Ramos (cell line): ENCODE results near the gene MAU2.

Experiments
- in situ Hi-C: fragments of 300-500 bp; cut with MboI; formaldehyde crosslinking; loops from one replicate; pipeline ENCODE4 v1.14.3; 2022; ENCODE audit warnings: low sequenced_read_pairs; ENCODE audit not compliant: unreplicated experiment

MAU2 gene, protein sequence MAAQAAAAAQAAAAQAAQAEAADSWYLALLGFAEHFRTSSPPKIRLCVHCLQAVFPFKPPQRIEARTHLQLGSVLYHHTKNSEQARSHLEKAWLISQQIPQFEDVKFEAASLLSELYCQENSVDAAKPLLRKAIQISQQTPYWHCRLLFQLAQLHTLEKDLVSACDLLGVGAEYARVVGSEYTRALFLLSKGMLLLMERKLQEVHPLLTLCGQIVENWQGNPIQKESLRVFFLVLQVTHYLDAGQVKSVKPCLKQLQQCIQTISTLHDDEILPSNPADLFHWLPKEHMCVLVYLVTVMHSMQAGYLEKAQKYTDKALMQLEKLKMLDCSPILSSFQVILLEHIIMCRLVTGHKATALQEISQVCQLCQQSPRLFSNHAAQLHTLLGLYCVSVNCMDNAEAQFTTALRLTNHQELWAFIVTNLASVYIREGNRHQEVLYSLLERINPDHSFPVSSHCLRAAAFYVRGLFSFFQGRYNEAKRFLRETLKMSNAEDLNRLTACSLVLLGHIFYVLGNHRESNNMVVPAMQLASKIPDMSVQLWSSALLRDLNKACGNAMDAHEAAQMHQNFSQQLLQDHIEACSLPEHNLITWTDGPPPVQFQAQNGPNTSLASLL

DNA sequence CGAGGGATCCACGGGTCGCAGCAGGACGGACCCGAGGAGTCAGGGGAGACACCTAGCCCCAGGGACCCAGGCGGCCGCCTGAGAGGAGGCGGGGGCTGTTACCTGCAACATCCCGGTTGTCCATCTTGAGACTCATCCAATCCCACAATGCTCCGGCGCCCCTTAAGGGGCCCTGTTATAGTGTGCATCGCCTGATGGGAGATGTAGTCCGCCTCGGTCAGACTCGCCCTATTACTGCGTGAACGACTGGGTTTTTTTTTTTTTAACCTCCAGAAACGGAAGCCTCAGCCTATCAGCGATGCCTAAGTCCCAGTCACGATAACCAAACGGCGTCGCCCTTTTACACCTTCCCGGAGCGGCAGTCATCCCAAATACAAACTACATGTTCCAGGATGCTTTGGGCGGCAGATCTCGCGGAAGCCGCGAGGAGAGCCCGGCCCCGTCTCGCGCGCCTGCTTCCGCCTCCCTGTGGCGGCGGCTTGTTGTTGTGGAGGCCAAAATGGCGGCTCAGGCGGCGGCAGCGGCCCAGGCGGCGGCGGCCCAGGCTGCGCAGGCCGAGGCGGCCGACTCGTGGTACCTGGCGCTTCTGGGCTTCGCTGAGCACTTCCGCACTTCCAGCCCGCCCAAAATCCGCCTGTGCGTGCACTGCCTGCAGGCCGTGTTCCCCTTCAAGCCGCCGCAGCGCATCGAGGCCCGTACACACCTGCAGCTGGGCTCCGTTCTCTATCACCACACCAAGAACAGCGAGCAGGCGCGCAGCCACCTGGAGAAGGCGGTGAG lies at the start of gene MAU2, which contains the start of gene SUGP1:
Gene MAU2 (plus strand): TSS at position 469 of the 780 bp plus-strand sequence. CDS start 31 bp downstream, at position 500.
Gene SUGP1 (minus strand): TSS at position 149 of the 780 bp plus-strand sequence. CDS start 13 bp downstream, at position 136.
- in situ Hi-C loops = no loop called here

DNA sequence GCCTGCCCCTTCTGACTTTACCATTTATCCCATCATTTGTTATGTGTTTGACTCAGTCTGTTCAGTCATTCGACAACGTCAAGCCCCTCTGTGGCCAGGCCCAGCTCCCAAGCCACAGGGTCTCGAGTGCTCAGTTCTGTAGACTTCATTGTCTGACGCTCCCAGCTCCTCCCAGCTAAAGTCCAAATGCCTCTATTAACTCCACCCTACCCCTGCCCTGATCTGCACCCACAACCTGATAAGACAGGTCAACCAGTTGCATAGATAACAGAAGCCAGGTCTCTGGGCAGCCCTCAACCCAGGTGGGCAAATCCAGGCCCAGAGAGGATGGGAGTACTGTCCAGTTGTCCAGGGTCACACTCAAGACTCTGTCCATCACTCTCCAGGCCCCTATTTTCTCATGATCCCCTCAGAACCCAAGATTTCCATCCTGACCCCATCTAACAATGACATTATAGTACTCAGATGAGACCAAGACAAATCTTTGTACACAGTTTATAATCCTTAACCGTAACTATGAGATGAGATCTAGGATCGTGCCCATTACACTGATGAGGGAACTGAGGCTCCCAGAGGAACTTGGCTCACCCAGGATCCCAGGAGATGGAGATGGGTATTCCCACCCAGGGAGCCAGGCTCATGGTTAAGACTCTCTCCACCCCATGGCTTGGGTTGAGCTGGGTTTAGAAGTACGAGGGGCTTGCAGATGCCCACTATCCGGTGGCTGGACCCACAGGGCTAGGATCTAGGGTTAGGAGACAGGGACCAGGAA lies 48.6 kb upstream of the MAU2 start:
- in situ Hi-C loops = no loop called here

DNA sequence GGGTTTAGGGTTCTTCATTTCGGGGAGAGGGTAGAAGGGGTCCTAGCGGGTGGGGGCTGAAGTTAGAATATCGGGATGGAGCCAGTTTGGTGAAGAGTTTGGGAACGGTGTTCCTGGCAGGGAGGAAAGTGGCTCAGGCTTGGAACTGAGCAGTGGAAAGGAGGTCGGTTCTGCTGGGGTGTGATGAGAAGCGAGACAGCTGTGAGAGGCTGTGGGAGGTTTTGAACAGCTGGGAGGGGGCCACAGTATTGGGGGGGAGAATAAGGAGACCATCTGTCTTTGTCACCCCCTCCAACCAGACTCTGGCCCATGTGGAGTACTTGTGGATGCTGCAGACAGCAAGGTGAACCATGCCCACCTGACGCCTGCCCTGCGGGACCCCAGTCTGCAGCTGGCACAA lies 46.5 kb upstream of the MAU2 start:
- in situ Hi-C loops = no loop called here

DNA sequence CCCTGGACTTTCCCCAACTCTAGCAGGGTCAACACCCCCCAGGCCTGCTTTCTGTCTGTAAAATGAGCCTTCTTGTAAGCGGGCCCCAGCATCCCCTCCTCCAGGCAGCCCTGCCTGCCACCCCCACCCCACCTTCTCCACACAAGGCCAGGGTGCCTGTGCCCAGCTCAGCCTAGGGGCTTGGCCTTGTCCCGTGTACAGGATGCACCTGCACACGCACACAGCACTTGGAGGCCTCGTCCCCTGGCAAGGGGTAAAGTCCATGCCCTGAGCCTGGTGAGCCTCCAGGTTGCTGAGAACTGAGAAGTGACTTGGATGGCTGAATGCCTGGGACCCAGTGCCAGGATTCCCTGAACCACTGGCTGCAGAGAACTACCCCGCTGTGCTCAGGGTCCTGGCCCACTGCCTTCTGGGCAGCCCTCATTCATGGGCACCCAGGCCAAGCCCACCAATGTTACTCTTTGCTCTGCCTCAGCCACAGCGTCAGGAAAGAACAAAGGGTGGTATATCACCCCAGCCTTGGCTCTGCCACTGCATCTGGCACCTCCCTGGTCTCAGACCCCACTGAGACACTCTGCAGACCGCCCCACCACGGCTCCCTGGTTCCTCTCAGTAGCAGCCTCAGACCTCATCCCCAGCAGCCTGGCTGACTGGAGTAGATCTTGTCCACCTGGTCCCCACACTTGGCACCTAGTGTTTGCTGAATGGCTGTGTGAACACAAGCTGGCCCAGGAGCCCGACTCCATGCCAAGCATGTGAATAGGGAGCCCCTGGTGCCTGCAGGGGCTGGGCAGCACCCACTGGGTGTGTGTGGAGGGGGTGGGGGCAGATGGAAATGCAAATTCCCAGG lies 45.7 kb upstream of the MAU2 start:
- in situ Hi-C loops = no loop called here

DNA sequence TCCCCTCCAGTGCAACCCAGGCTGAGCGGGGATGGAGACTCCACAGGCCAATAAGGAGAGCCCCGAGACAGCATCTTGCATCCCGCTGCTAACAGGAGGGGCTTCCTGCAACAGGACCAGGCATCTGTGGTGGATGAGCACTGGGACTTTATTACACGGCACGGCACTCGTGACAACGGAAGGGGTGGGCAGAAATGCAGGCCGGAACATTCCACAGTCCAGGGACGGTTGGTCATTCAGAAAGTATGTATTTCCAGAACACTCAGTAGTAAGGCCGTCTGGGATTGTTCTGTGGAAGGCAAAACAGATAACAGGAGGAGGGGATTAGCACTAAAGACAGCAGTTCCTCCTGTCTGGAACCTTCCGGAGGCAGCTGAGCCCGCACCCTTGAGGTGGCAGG lies 44.2 kb upstream of the MAU2 start:
- in situ Hi-C loops = no loop called here

DNA sequence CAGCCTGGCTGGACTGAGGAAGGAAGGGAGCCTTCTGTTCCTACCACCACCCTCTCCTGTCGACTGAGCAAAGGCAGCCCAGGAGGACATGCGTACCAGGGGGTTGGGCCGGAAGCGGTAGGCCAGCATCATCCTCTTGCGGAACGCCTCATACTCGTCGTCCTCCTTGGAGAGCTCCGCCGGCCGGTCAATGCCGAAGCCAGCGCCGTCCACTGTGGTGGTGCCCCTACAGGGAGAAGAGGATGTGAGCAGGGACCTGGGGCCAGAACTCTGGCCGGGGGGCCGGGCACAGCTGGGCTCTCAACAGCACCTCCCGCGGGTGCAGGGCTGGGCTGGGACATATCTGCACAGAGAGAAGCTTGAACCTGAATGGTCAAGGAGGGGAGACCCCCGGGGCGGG lies 43.8 kb upstream of the MAU2 start:
- in situ Hi-C loops = no loop called here

DNA sequence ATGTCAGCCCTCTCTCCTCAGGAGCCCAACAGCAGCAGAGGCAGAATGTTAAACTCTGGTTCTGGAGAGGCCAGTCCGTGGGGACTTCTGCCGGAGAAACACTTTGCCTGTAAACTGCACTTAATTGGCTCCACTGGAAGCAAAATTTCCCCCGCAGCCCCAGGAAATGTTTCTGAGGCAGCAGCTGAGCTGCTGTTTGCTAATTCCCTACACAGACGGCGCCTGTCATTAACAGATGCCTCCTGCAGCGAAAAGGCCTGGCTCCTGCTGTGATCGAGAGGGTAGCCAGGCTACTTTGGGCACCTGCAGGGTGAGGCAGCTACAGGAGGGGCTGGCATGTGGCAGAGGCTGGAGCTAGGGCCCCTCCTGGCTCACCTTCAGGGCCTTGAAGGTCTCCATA lies 42.3 kb upstream of the MAU2 start:
- in situ Hi-C loops = no loop called here

DNA sequence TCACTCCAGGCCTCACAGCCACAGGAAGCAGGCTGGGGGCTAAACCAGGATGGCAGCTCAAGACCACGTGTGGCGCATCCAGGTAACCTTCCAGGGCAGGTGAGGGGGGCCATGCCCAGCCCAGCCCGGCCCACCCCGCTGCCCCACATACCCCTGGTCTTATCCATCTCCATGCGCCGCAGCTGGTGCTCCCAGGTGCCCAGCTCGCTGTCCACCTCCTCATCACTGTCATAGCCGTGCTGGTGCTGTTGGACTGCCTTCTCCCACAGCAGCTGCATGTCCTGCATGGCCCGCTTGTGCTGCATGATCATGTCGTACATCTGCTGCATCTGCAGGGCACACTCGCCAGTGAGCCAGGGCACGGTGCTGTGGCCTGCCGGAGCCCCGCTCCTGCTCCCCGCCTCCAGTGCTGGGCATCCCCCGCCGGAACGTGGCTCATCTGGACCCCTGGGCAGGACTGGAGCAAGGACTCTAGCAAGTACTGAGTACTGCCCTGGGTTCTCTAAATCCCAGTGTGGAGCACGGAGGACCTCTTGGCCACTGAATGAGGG lies 41.5 kb upstream of the MAU2 start:
- in situ Hi-C loops = no loop called here

DNA sequence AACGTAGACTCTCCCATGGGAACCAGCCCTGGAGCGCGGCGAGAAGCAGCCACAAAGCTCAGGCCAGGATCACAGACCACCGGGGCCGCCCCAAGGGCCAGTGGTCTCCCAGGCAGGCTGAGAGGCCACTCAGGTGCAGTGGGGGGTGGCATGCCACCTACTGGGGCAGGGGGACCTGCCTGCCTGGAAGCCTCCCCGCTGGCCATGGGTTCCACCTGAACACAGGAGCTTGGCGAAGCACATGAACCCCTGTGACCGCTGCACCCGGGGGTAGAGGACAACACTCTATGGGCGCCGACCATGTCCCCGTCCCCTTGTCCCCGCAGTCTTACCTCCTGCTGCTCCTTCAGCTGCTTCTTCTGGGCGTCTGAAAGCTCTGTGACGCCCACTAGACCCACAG lies 40.8 kb upstream of the MAU2 start:
- in situ Hi-C loops = no loop called here

DNA sequence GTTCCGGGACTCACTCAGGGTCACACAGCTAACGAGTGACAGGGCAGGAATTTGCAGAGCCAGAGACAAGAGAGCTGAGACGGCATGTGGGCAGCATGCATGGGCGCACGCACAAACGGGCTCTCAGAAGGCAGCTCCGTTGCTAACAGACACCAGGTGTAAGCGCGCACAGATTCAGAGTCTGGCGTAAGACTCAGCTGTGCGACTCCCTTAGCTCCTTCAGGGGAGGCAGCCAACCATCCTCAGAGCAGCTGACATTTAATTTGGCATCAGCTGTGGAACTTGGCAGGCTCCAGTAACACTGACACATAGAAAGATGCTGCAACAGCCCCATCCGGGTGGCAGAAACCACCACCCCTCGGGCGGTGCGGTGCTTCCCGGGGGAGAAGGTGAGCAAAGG lies 40.1 kb upstream of the MAU2 start:
- in situ Hi-C loops = no loop called here

DNA sequence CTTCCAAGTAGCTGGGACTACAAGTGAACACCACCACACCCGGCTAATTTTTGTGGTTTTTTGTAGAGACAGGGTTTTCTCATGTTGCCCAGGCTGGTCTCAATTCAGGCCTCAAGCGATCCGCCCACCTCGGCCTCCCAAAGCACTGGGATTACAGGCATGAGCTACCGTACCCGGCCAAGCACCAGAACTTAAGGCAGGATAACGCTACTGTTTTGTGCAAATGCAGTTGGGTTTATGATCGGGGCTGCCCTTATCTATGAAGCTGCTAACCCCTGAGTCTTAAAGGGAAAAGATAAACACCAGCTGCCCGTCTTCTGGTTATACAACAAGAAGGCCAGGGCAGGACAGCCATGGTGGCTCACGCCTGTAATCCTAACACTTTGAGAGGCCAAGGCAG lies 34.9 kb upstream of the MAU2 start:
- in situ Hi-C loops = no loop called here

DNA sequence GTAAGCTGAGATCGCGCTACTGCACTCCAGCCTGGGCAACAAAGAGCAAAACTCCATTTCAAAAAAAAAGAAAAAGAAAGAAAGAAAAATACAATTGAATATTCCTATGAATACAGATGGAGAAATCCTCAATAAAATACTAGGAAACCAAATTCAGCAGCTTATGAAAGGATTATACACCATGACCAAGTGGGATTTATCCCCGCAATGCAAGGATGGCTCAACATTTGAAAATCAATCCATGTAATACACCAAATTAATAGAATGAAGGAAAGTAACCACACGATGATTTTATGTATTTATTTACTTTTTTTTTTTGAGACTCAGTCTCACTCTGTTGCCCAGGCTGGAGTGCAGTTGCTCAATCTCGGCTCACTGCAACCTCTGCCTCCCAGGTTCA lies 28.0 kb upstream of the MAU2 start:
- in situ Hi-C loops = no loop called here

DNA sequence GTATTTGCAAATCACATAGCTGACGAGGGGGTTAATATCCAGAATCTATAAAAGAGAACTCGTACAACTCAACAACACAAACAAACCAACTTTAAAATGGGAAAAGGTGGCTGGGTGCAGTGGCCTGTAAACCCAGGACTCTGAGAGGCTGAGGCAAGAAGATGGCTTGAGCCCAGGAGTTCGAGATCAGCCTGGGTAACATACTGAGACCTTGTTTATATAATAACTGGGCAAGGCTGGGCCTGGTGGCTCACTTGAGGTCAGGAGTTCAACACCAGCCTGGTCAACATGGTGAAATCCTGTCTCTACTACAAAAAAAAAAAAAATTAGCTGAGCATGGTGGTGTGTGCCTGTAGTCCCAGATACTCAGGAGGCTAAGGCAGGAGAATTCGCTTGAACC lies 25.7 kb upstream of the MAU2 start:
- in situ Hi-C loops = no loop called here

DNA sequence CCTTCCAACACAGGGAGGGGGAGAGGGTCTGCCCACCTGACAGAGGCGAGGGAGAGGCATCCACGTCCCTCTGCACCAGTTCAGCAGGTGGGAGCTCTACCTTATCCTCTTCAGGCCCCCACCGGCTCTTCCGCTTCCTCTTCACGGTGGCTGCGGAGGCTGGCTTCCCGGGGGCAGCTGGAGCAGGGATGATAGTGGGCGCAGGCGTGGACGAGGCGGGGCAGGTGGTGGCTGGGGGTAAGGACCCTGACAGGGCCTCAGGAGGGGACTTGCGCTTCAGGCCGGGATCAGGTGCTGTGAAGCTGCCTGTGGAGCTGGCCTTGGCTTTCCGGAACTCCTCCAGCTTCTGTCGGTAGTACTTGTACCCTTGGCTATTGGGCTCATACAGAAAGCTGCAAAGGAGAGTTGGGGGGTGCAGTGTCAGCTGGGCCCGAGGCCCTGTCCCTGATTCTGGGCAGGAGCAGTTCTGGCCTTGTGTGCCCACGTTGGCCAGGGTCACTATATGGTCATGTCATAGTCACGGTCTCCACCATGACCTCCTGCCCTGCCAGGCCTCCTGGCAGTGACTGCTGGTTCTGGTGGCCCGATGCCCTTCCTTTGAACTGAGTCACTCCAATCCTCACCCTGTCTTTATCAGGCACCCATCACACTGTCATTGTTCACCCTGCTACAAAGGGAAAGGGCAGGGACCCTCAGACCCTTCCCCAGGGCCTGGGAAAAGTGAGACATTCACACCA lies 23.5 kb upstream of the MAU2 start:
- in situ Hi-C loops = no loop called here

DNA sequence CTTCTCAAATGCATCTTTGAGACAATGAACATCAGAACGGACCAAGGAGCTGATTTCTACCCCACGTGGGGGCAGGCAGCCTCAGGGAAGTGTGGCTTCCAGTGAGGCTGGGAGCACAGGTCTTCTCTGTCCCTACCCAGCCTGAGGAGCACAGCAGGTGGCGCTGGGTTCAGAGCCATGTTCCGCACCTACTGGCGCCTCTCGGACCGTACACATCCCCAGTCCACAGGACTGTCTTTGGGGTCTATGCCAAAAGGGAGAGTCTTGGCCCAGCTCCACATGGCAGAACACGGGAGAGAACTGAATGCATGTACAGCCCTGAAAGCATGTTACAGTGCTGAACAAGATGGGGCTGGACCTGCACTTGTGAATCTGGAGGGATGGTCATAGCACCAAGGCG lies 22.9 kb upstream of the MAU2 start:
- in situ Hi-C loops = no loop called here

DNA sequence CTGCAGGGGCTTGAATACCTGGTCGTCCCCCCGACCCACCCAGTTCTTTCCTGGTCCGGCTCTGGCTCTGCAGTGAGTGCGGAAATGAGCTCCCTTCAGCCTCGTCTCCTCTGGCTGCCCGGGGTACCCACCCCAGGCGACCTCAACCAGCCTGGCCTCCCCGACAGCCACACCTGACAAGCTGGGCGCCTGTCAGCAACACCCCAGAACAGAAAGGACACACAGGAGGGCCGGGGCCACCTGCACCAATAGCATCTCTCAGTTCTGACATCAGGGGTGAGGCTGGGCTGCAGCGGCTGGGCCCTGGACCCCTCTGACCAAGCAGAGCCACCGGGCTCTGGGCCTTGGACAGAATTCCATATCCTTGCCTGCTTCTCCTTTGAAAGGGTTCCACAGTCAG lies 20.0 kb upstream of the MAU2 start:
- in situ Hi-C loops = no loop called here

DNA sequence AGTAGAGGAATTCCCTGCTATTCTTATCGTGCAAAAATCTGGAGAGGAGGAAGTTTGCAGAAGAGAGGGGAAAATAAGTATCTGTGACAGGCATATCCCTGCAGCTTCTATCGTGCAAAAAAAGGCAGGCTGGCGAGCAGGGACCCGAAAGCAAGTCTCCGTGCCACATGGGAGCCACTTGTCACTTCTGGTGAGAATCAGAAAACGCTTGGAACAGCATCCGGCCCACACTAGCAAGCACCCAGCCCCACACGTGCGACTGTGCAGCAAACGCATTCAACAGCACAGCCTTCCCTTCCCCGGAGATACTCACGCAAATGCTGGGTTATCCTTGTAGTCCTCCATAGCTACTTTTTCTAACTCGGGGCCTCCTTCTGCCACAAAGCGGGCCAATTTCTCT lies 17.2 kb upstream of the MAU2 start:
- in situ Hi-C loops = no loop called here

DNA sequence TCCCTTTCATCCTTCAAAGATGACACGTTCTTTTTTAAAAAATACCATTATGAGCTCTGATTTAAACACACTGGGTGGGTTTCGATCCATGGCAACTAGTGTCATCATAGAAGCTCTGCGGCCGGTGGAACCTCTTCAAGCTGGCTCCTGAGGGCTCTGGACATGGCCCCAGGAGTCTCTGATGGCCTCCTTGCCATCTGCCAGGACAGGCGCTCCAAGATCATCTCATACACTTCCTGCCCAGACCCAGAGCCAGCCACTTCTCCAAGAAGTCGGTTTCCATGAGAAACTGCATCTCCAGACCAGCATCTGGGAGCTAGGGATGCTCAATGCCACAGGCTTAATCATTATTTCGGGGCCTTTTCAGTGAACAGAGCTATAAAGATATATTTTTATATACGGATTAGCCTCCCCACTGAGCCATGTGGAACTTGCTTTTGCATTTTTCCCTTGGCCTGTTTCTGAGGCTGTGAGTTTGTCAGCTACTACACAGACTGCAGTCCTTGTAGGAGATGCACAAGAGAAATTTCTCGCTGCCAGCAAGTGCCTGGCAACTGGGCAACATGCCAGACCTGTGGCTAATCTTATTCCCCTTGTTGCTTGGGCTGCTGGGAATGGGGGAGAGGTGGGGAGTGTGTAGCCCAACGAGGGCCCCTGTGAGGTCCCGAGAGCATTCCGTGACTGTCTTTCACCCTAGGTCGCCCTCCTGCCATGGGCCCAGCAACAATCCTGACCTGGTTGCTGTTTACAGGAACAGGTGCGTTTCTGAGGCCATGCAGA lies 16.3 kb upstream of the MAU2 start:
- in situ Hi-C loops = no loop called here
